Raji (cell line): ENCODE results near the gene ERC1.

Source experiments
- POLR2A ChIP-seq: IDR thresholded peaks from 2 replicates; pipeline ENCODE4 v1.6.1; 2011; ENCODE audit warnings: low read depth, low read length, control low read depth; ENCODE audit not compliant: insufficient read depth

ERC1 gene

GRCh38 chr12:1517734-1518525, 526.9 kb downstream of the ERC1 start:
- no peak for TF ChIP-seq POLR2A

DNA sequence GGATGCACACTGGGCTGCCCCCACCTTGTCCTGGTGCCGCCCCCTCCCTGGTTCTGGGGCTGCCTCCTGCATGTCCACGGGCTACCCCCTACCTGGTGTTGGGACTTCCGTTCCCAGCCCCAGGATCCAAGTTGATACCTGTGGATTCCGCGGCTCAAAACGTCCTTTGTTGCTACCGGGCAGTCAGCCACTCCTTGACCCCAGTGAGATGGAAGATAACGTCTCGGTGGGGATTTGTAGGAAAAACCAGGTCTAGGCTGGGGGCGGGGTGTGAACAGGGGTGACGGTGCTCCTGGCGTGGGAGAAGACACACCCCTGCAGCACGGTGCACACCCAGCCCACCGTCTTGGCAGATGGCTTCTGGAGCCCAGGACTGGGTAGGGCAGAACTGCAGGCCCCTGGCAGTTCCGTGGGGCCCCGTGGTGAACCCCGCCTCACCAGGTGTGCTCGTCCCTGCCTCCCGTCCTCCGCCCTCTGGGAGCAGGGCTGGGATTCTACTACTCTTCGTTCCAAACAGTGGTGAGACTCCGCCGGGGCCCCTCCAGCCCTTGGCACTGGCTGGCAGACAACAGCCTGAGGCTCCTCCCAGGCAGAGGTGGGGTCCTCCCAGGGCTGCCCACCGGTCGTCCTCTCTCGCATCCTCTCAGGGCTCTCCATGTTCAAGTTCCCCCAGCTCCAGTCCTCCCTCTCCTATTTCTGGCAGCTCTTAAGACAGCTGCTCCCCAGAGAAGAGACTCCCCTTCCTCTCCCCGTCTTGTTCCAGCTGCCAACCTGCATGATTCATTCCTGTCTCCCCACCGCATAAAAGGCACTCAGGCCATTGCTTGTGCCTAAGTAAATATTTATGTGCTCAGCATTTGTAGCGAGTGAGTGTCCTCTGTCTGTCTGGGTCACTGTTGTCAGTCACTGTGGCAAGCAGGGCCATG, 527.8 kb downstream of the ERC1 start:
- no peak for TF ChIP-seq POLR2A

- TF ChIP-seq POLR2A: no peak
Observed at GRCh38 chr12:1519642-1520041, 528.6 kb downstream of the ERC1 start.

DNA sequence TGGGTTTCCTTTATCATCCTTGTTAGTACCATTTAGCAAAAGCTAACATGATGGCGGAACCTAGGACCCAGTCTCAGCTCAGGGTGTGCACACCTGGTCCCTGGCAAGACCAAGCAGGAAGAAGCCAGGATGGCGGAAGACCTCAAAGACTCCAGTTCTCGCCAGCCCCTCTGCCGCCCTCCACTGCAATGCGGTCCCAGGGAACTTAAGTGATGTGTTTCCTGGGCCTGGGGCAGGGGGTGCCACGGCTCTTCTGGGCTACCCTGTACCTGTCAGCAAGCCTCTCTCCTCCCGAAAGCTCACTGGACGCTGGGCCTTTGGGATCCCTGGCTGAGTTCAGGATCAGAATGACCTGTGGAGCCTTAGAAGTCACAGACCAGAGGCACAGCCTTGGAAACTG, 532.0 kb downstream of the ERC1 start:
- no peak for TF ChIP-seq POLR2A

- TF ChIP-seq POLR2A: no peak
Observed at GRCh38 chr12:1523558-1524050, 532.6 kb downstream of the ERC1 start.

- TF ChIP-seq POLR2A: no peak
Observed at GRCh38 chr12:1525858-1526257, 534.8 kb downstream of the ERC1 start.

DNA sequence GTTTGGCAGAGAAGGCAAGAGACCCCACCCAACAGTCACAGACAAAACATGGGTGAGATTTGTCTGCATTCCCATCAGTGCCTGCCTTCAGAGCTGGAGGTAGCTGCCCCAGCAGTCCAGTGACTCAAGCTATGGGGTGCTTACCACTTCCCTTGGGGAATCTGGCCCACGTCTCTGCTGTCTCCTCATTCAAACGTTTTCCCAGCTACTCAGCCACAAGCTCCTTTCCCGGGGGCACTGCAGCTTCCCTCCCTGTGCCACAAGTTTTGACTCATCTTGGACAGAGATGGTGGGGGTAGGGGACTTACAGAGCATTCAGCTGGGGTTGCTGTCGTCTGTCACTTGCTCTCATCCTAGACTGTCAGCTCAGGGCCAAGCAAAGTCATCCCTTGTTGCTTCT, 536.8 kb downstream of the ERC1 start:
- no peak for TF ChIP-seq POLR2A

- TF ChIP-seq POLR2A: no peak
Observed at GRCh38 chr12:1528791-1529190, 537.8 kb downstream of the ERC1 start.

DNA sequence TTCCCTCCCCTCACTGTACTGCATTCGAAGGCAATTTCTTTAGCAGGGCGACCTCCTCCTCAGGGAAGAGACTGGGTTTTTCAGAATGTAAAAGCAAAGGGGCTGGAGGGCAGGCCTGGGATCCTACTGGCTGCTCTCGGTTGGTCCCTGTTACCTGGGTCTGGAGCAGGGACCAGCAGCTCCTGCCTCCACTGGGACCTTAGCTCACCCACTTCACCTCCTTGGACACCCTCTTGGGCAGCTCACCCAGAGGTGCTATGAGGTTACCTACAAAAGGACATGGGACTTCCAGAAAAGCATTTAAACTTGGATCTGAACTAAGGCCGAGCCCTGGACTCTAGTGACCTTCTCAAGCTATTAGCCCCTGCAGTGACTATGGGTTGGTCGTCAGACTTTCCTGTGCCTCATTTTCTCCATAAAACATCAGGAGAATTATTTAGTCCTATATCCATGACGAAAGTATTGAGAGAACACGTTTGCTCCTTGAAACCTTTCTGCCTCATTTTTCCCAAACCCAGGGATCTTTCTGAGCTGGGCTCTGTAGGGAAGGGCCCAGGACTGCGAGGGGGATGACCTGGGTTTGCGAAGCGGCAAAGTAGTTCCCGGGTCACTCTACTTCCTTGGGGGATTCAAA, 538.3 kb downstream of the ERC1 start:
- no peak for TF ChIP-seq POLR2A

- TF ChIP-seq POLR2A: no peak
Observed at GRCh38 chr12:1529862-1530591, 539.0 kb downstream of the ERC1 start.

DNA sequence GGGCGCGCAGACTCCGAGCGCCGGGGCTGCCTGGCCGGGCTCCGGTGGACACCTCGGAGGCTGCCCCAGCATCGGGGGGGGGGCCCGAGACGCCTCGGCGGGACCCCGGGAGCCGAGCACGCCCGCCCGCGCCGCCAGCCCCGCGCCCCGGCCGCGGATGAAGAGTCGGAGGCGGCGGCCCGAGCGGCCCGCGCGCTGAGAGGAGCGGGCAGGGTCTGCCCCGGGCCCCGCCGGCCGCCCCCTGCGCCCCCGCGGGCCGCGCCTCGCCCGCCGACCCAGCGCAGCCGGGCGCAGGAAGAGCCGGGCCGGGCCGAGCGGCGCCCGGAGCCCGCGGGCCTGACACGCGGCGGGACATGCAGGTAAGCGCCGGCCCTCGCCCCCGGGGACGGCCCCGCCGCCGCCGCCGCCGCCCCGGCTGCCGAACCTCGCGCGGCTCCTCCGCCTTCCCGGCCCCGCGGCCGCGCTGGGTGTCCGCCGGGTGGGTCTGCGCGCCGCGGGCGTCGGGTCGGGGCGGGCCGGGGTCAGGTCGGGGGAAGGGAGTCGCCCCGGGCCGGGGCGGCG, 539.6 kb downstream of the ERC1 start:
- TF ChIP-seq POLR2A: no peak

- no peak for TF ChIP-seq POLR2A
Observed at GRCh38 chr12:1531153-1531653, 540.2 kb downstream of the ERC1 start.

- no peak for TF ChIP-seq POLR2A
Observed at GRCh38 chr12:1531654-1532374, 540.8 kb downstream of the ERC1 start.

DNA sequence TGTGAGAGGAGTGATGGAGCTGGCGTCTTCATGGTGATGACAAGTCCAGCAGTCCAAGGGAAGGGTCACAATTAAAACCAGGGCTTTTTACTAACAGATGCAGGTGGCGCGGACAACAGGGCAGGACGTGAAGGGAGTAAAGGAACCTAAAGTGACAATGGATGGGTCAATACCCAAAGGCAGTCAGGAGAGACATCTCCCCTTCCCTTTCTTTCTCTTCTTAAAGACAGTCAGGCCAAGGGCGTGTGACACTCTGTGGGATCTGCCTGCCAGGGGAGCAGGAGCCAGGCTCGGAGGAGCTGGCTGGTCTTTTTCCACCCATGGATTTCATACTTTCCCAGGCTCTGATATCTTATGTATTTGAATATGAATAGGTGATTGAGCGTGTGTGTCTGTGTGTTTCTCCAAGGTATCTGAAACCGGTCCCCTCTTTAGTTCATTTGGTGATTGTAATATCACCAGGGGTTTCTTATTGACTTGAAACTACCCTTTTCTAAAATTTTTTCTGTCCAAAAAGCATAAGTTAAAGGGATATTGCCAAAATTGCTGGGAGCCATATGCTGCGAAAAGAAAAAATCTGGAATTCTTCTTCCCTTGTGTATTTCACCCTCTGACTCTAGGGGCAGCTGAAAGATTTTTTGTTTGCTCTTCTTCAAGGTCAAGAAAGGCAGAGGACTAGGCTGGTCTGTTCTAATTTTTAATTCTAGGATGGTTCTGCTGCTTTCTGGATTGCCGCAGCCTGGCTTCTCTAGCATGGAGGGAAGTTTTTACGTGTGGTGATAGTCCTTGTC, 541.5 kb downstream of the ERC1 start:
- no peak for TF ChIP-seq POLR2A
